Chondrocyte (in vitro differentiated cells): ENCODE data around the gene LGALSL. TPM values are rescaled to one million over a fixed set of nuclear protein-coding genes. Genes with fewer than 3 reads are reported as not detected.

Source experiments
- DNase-seq: peaks from one replicate; pipeline ENCODE4 v3.0.0; 2021; ENCODE audit warnings: mixed read lengths, low spot score
- H3K27ac Mint-ChIP-seq: one replicate; pipeline ENCODE4 v1.8.0; 2021; ENCODE audit warnings: mild to moderate bottlenecking, moderate library complexity, mixed read lengths; ENCODE audit not compliant: unreplicated experiment
- H3K27me3 Mint-ChIP-seq: 2 replicates; pipeline ENCODE4 v1.8.0; 2021; ENCODE audit warnings: low read depth, mixed read lengths
- H3K36me3 Mint-ChIP-seq: 2 replicates; pipeline ENCODE4 v1.8.0; 2021; ENCODE audit warnings: low read depth, mixed read lengths
- H3K4me1 Mint-ChIP-seq: 2 replicates; pipeline ENCODE4 v1.8.0; 2021; ENCODE audit warnings: low read depth, mild to moderate bottlenecking, mixed read lengths
- H3K4me3 Mint-ChIP-seq: one replicate; pipeline ENCODE4 v1.8.0; 2021; ENCODE audit warnings: mild to moderate bottlenecking, moderate library complexity, mixed read lengths; ENCODE audit not compliant: unreplicated experiment
- H3K9me3 Mint-ChIP-seq: 2 replicates; pipeline ENCODE4 v1.8.0; 2021; ENCODE audit warnings: low read depth, mixed read lengths
- CTCF ChIP-seq: fragments of 200-600 bp; sonication (generic); IDR thresholded peaks from 2 replicates; pipeline ENCODE4 v1.5.0; 2021; ENCODE audit warnings: antibody characterized with exemption, mild to moderate bottlenecking, moderate library complexity
- total RNA-seq: library from RNA; stranded (reverse); gene quantifications from 3 replicates; pipeline ENCODE4 v1.2.1, GENCODE V29; 2021

The LGALSL gene
- total RNA-seq, 1 donor from 2014 or later: 25.0 TPM

GRCh38 chr2:64477037-64477436, 23.1 kb downstream of the LGALSL start:
- Mint-ChIP-seq H3K9me3 (no peaks in the 10 kb centered on the region), H3K27ac (no peak overlapping the region)
- no peak for DNase-seq

GRCh38 chr2:64477979-64478378, 24.0 kb downstream of the LGALSL start:
- Mint-ChIP-seq H3K4me3 (no peak overlapping the region), H3K36me3 (no peaks in the 10 kb centered on the region), H3K9me3 (no peaks in the 10 kb centered on the region), H3K27ac (no peak overlapping the region), H3K27me3 (peaks cover 3% of the 10 kb centered on the region), H3K4me1 (peaks cover 4% of the 10 kb centered on the region)
- no peak for TF ChIP-seq CTCF
- DNase-seq: no peak

More at GRCh38 chr2:64477037-64477436, 23.1 kb downstream of the LGALSL start:
- no peaks in the 10 kb centered on the region for H3K4me1 Mint-ChIP-seq
- H3K27me3 Mint-ChIP-seq: peaks cover 3% of the 10 kb centered on the region
- H3K4me3 Mint-ChIP-seq: no peak overlapping the region
- no peaks in the 10 kb centered on the region for H3K36me3 Mint-ChIP-seq
- TF ChIP-seq CTCF: no peak

GRCh38 chr2:64478502-64479230, 24.7 kb downstream of the LGALSL start:
- Mint-ChIP-seq H3K4me3 (no peak overlapping the region), H3K27me3 (peaks cover 3% of the 10 kb centered on the region), H3K36me3 (no peaks in the 10 kb centered on the region), H3K27ac (no peak overlapping the region), H3K9me3 (no peaks in the 10 kb centered on the region), H3K4me1 (peaks cover 7% of the 10 kb centered on the region)
- no peak for TF ChIP-seq CTCF
- no peak for DNase-seq

- Mint-ChIP-seq H3K27me3 (peaks cover 3% of the 10 kb centered on the region), H3K27ac (no peak overlapping the region), H3K36me3 (no peaks in the 10 kb centered on the region), H3K4me1 (peaks cover 7% of the 10 kb centered on the region), H3K9me3 (no peaks in the 10 kb centered on the region), H3K4me3 (no peak overlapping the region)
- no peak for TF ChIP-seq CTCF
- no peak for DNase-seq
These were observed 25.5 kb downstream of the LGALSL start for GRCh38 chr2:64479259-64480117.

- Mint-ChIP-seq H3K4me3 (no peak overlapping the region), H3K27ac (no peak overlapping the region), H3K27me3 (peaks cover 3% of the 10 kb centered on the region), H3K9me3 (no peaks in the 10 kb centered on the region), H3K36me3 (no peaks in the 10 kb centered on the region), H3K4me1 (peaks cover 7% of the 10 kb centered on the region)
- DNase-seq: no peak
- no peak for TF ChIP-seq CTCF
These were observed 27.7 kb downstream of the LGALSL start for GRCh38 chr2:64481665-64482064.
